SIG-M5 (cell line): ENCODE results near the gene PCDH17.

ENCODE experiments used
- DNase-seq: peaks from one replicate; lab custom pipeline; 2025; lab: John Stamatoyannopoulos, UW

PCDH17 gene

GRCh38 chr13:57634839-57635165, 3.3 kb downstream of the PCDH17 start:
- DNase-seq = no peak

- DNase-seq = no peak
Observed at GRCh38 chr13:57635541-57636085, 4.1 kb downstream of the PCDH17 start.

GRCh38 chr13:57636816-57637215, 5.3 kb downstream of the PCDH17 start:
- DNase-seq = no peak

GRCh38 chr13:57637515-57637914, 6.0 kb downstream of the PCDH17 start:
- no peak for DNase-seq

GRCh38 chr13:57638186-57638890, 6.8 kb downstream of the PCDH17 start:
- no peak for DNase-seq

GRCh38 chr13:57640607-57641006, 9.1 kb downstream of the PCDH17 start:
- no peak for DNase-seq

- DNase-seq = no peak
Observed at GRCh38 chr13:57641051-57641450, 9.5 kb downstream of the PCDH17 start.

- no peak for DNase-seq
Observed at GRCh38 chr13:57644106-57644505, 12.6 kb downstream of the PCDH17 start.

- no peak for DNase-seq
Observed at GRCh38 chr13:57653229-57653989, 21.9 kb downstream of the PCDH17 start.

GRCh38 chr13:57665481-57665880, 33.9 kb downstream of the PCDH17 start:
- no peak for DNase-seq

- no peak for DNase-seq
Observed at GRCh38 chr13:57666131-57666953, 34.8 kb downstream of the PCDH17 start.

- DNase-seq = no peak
Observed at GRCh38 chr13:57672168-57672567, 40.6 kb downstream of the PCDH17 start.

- no peak for DNase-seq
Observed at GRCh38 chr13:57673197-57673596, 41.7 kb downstream of the PCDH17 start.

- no peak for DNase-seq
Observed at GRCh38 chr13:57675526-57675925, 44.0 kb downstream of the PCDH17 start.

- no peak for DNase-seq
Observed at GRCh38 chr13:57680609-57681008, 49.1 kb downstream of the PCDH17 start.

GRCh38 chr13:57682128-57682716, 50.7 kb downstream of the PCDH17 start:
- no peak for DNase-seq

GRCh38 chr13:57698851-57699250, 67.3 kb downstream of the PCDH17 start:
- no peak for DNase-seq

- no peak for DNase-seq
Observed at GRCh38 chr13:57704031-57704430, 72.5 kb downstream of the PCDH17 start.

GRCh38 chr13:57716295-57716694, 84.8 kb downstream of the PCDH17 start:
- DNase-seq = no peak

GRCh38 chr13:57724486-57725272, 93.1 kb downstream of the PCDH17 start:
- no peak for DNase-seq

GRCh38 chr13:57725480-57725879, 93.9 kb downstream of the PCDH17 start:
- no peak for DNase-seq
